Non-pigmented ciliary epithelial cell (primary cell): ENCODE measurements around the gene ODC1.
"Not testable (repeated sequence)": the region's sequence is repeated elsewhere in the genome, so short reads cannot be mapped to it uniquely, and the experiment has no call there.

ENCODE experiments used
- DNase-seq: peaks from one replicate; pipeline ENCODE4 v3.0.0-alpha.2; 2010; ENCODE audit warnings: low read depth

The ODC1 gene

DNA sequence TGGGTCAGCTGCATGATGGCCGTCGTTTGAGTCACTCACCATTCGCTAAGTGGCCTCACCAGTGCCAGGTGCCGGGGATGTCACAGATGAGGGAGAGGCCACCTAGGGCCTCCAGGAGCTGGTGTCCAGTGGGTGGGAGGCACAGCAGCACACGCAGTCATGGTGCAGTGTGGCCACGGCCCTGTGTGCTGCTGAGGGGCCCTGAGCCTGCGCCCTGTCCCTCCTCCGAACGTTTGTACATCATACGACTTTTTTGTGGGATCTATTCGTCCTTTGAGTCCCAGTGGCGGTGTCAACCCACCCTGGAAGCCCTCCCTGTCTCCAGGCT, 30.1 kb upstream of the ODC1 start:
- no peak for DNase-seq

DNA sequence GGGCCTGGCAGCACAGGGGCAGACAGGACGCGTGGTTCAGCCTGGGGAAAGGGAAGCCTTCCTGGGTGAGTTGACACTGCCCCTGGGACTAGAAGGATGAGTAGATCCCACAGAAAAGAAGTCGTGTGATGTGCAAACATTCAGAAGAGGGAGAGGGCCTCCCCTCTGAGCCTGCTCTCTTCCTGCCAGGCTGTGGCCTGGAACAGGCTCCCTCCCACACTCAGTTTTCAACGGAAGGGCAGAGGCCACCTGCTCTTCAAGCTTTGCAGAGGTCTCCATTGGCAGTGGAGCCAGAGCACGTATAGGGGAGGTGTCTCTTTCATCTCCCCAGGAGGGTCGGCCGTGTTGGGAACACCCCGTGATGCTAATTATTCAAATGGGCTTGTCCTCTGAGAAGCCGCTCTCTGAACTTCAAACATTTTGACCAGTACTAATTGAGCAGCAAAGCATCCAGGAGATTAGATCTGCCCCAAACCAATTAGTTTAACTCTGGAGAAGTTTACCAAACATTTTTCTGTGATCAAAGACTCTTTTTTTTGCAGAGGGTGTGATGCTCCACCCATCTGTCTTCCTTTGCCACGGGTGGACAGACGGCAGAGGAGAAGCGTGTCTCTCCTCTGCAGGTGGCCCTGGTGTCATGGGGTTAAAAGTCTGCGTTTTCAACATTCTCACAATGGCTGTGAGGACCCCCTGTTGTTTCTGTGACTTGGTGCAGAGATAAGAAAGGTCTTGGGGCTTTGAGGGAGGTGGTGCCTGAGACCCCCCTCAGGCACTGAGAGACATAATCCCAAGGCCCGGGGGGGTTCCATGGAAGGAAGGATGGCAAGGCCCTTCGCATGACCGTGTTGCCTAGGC, 29.5 kb upstream of the ODC1 start:
- DNase-seq, result no peak

DNA sequence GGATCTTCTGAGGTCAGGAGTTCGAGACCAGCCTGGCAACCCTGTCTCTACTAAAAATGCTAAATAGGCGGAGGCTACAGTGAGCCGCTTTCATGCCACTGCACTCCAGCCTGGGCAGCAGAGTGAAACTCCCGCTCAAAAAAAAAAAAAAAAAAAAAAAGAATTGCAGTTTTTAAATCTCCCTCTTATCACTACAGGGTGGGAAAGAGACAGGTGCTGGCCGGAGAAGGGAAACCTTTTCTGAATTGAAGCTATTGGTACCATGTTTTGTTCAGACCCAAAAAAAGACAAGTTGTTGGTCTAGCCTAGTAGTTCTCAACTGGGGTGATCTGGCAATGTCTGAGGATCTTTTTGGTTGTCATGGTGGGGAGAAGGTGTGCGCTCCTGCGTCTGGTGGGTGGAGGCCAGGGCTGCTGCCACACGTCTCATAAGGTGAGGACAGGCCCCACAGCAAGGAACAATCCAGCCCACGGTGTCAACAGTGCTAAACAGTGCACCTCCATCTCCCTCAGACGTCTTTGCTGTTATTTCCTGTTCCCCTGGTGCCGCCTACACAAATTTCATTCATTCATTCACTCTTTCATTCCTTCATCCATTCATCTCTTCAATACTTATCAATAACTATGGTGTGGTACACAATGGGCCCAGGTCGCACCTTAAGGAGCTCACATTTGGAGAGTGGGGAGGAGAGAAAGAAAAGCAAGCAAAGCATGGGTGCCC, 28.8 kb upstream of the ODC1 start:
- DNase-seq, result no peak

DNA sequence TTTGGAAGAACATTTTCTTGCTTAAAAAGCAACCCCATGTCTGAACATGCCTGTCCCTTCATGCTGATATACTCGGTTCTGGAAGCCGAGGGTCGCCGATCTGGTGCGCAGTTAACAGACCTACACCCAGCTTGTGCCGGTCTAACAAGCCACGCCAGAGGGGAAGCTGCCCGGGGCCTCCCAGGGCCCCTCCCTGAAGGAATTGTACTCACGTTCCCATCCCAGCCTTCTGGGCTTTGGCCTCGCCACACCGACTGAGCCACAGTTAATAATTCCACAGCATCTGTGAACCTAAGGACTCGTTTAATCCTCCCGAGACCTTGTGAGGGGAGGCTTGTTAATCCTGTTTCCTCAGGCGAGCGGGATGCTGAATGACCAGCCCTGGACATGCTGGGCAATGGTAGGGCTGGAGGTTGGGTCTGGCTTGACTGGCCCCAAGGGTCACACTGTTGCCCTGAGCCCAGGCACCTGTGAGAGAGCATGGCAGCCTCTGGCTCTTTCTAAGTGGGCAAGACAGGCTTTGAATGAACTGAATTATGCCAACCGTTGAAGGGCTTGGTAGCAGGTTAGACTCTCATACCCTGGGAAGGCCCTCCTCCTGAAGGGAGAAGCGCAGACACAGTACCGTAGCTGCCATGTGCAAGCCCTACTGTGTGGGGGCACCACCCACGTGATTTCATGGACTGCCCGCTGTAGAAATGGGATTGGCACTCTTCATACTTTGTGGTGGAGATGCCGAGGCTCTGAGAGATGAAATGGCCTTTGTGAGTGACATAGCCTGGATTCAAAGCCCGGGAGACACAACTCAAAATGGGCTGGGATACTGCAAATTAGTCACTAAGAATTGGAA, 27.9 kb upstream of the ODC1 start:
- DNase-seq, result no peak

DNA sequence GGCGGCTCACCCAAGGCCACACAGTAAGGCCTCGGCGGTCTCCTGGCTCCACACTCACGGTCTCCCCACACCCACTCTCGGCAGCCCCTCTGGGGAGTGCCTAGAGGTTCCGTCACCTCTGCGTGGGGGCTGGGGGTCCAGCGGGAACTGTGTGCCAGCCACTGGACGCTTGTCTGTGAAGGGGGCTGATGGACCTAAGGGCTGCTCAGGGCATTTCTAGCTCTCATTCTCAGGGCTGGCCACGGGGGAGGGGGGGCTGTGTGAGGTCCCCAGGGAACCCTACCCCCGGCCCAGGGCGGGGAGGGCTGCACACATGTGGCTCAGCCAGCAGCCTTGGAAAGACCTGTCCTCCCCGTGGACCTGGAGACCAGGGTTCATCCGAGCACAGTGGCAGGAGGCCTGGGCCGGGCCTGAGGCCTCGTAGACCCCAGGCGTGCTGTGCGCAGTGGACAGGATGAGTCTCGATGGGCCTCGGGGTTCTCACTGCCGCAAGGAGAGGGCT, 27.1 kb upstream of the ODC1 start:
- DNase-seq, result no peak

DNA sequence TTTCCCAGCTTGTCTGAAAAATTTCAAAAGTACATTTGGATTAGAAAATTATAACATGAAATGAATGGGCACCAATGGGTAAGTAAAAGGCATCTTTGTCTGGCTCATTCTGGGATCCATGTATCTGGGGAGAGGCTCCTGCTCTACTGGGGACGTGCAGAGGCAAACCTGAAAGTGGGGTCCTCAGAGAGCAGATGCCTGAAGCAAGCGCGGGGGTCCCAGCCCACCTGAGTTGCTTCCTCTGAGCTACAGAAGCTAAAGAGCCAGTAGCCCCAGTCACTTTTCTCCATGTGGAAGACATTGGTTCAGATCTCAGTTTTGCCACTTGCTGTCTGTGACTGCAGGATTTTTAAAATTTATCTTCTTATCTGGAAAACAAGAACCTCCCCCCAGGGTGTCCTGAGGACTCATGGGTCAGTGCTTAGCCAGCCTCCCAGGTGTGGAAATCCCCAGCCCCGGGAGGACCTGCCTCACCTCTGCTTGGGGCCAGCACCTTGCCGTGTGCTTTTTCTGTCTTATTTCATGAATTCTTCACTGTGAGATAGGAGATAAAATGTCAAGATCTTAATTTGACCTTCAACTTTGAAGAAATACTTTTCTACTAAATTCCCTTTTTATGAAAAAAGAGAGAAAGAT, 25.1 kb upstream of the ODC1 start:
- no peak for DNase-seq

DNA sequence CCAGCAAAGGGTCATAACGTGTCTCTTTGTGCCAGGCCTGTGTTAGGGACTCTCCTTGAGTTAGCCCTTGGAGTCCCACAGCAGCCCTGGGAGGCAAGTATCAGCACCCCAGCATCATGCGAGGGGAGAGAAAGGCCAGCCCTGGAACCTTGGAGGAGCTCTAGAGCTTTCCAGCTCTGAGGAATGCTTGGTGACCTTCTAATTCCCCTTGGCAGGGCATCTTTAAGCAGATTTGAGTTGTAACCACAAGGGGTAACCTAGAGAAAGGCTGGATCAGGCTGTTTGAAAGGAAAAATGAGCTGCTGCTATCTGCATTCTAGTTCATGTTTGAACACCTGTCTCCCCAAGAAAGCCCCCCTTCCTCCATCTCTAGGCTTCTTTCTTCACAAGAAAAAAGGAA, 23.8 kb upstream of the ODC1 start:
- no peak for DNase-seq

DNA sequence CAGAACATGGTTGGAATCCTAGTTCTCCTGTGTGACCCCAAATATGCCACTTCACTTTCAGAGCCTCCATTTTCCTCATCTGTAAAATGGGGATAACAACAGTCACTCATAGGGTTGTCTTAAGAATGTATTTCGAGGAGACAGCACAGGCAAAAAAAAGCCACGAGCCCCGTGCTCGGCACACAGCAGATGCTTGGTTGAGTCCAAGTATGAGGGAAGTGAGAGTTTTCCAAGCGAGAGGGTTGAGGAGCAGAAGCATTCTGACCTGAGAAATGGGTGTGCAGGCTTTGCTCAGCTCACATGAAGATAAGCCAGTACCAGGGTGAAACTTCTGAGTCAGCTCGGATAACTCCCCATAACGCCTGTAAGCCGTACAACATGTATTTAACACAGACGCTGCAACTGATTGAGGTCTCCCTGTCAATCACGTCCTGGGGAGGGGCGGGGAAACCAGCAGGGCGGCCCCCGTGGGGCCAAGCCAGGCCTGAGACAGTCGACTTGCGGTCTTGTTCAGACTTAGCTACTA, 23.0 kb upstream of the ODC1 start:
- no peak for DNase-seq

DNA sequence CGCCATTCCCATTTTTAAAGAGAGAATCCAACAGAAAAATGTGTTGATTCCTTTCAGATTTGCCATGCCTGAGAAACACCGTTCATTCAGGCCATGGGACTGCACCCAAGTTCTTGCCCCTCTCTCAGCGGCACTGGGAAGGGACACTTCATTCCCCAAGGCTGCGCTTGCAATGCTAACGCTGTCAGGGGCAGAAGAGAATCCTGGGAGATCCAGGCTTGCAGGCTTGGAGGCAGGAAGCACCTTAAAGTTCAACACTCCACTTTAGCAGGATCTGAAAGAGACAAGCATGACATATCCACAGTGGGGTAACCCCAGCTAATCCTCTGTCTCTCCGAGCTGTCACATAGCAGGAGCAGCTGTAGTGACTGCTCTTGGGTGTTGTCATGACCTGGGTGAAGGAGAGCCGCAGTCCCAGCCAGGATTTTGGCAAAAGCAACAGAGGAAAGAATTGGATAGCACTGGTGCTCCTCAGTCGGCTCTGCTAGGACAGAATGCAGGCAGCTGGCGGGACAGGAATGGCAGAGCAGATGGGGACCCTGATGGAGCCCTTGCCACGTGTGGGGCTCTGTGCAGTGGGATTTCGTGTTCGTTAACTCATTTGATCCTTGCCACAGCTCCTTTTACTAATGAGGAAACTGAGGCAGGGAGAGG, 22.0 kb upstream of the ODC1 start:
- DNase-seq, result no peak

DNA sequence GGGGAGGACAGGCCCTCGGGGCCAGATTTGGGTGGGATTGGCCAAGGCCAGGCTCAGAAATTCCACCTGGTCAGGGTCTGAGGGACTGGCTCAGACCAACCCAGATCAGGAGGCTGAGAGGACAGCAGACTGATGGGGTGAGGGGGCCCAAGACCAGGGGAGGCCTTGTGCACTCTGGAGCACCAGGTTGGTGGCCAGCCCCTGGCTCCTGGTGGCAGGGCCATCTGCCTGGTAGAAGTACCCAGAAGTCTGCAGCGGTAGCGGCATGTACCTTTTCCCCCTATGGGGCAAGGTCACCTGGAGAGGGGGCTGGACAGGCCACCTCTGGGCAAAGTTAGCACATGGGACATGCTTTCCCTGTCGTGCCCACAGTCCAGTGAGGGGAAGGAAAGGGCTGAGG, 21.2 kb upstream of the ODC1 start:
- no peak for DNase-seq

DNA sequence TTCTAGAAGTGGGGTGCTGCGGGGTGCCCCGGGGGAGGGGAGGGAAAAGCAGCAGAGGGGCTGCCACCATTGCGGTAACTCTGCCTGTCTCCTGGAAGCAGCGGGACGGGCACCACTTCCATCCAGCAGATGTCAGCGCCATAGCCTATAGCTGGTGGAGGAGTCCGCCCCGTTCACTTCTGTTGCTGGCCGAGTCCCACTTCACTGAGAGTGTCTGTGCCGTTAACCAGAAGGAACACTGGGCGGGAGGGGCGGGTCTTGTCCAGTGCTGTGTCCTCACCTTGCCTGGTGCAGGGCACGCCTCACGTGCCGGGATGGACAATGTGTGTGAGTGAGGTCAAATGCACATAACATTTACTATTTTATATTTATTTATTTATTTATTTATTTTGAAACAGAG, 19.3 kb upstream of the ODC1 start:
- no peak for DNase-seq

DNA sequence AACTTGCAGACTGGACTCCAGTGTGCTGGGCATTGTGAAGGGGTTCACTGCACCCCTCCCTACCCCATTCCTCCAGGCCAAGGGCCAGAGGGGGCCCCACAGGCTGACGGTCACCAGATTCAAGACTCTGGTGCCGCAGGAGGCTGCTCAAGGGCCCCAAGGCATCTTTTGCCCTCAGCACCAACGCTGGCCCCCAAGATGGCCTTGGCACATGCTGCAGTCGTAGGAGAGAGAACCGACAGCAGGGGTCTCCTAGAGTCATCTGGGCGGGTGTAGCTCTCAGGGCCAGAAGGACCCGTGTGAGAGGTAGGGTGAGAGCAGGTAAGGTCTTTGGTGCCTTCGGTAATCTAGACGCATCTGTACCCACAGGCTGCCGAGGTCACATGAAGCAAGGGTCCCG, 18.7 kb upstream of the ODC1 start:
- DNase-seq, result no peak

DNA sequence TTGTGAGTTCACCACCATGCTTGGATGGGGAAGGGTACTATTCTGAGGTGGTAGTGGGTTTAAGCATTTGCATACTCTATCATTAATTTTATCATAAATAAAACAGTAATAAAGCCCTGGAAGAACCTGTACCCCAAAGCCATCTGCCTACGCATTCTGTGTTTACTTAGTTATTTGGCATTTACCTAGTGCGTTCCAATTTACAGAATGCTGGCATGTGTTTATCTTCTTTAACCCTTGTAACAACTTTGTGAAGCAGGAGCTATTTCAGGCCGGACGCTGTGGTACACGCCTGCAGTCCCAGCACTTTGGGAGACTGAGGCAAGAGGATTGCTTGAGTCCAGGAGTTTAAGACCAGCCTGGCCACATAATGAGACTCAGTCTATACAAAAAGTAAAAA, 17.8 kb upstream of the ODC1 start:
- DNase-seq, result no peak

DNA sequence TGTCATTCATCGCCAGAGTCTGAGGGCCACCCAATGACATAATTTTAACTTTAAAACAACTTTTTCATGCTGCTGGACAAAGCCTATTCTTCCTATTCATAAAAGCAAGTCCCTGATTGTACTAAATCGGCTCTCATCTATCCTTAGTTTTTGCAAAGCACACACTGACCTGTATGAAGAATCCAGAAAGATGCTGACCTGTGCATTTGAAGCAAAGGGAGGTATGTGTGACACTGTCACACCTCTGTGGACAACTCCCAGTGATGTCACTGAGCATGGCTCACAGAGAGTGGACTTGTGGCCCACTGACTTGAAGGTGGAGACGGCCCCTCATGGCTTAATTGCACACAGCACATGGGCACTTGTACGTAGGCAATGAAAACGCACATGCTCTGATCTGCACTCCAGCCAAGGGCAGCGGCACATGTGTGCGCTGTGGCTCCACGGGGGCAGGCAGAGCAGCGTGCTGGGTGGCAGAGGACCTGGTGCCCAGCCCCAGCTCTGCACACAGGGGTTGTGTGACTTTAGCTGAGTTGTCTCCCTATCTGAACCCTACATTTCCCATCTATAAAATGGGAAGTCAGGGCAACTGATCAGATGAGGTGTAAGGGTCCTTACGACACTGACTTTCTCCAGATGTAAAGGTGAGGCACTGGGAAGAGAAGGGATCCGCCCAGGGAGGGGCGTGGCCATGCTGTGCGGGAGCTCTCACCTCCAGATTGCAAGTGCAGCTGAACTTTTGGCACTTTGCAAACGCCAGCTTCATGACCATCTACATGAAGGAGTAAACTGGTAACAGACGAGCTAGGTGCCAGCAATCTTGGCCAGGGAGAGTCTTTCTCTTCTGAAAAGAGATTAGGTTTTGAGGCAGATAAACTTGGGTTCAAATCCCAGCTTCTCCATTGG, 14.3 kb upstream of the ODC1 start:
- no peak for DNase-seq

DNA sequence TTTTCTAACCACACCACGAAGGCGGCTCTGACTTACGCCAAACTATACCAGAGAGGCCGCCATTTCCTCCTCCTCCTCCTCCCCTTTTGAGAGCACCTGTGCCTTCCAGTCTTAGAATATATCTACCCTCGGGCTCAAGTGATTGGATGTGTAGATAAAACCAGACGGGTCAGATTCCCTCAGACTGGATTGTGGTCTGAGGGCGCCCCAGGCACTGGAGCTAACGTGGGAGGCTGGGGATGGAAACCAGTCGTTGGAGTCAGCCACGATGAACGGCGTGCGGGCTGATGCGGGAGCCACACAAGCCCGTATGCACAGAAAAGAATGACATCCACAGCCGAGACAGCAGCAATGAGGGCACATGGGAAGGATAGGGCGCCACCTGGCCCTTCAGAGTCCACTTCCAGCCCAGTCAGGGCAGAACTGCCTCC, 12.3 kb upstream of the ODC1 start:
- DNase-seq, result no peak

DNA sequence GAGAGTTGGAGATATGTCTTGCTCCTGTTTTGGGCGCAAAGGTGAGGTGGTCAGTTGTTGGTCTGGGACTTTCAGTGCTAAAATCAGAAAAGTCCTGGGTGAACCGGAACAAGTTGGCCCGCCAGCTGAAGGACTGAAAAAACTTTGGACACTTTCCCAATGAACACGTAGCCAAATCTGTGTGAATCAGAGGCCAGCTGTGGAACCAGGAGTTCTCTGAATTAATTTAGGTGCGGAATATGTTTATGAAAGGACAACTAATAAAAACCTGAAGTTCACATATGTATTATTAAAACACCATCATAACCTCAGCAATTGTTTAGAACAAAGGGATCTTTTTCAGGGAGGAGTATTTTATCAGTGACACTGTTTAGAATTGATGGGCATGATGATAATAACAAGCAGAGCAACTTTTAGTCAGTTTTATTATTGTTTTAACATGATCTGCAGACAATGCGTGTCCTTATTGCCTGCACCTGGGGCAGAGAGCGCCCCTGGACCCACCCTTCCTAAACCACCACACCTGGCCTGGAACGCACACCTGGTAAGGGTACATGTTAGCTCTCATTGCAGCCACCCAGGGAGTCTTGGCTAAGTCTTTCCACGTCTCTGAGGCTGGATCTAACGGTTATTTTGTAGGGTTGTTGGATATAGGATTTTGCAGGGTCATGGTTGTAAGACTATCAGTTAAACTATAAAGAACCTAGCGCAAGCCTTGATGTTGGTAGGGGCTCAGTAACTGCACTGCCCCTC, 9.9 kb upstream of the ODC1 start:
- no peak for DNase-seq

DNA sequence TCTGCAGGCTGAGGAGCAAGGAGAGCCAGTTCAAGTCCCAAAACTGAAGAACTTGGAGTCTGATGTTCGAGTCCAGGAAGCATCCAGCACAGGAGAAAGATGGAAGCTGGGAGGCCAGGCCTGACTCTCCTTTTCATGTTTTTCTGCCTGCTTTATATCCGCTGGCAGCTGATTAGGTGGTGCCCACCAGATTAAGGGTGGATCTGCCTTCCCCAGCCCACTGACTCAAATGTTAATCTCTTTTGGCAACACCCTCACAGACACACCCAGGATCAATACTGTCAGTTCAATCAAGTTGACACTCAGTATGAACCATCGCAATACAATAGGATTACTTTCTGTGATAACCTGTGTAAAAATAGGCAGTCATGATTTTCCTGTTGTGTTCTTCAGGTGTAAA, 9.1 kb upstream of the ODC1 start:
- DNase-seq, result not testable (repeated sequence)

DNA sequence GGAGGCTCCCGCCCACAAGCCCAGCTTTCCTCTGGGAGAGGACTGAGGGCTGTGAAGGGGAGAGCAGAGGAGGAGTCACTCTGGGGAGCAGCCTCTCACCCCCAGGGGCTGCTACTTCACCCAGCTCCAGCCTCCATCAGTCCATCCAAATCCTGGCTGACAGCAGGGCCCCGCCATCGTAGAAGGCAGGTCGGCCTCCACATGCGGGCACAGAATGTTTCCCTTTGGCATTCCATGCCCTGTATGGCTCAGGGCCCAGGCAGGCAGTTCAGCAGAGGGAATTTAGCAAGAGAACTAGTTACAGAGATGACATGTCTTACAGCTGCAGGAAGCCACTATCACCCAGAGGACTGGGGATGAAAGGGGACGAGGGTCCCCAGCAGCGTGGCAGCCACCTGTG, 6.4 kb upstream of the ODC1 start:
- DNase-seq, result no peak

DNA sequence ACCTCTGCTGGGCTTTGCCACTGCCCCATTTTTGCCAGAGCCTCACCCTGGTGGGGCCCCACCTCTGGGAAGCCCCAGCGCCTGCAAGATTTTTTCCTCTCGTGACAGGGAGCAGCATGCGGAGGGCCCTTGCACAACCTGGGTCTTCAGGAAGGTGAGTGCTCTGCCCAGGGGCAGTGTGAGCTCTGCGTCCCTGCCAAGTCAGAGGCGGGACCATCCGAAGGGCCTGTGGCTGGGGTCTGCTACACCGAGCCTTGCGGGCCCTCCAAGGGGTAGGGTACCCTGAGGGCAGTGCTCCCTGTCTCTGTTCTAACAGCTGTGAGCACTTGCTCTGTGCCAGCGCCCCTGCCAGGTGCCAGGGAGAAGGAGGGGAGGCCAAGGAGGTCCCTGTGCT, 5.8 kb upstream of the ODC1 start:
- no peak for DNase-seq
